GM21825 (cell line): ENCODE data around the gene TPCN2.

Source experiments
- ATAC-seq: cut with Tn5 transposase; IDR thresholded peaks from one replicate; pipeline ENCODE4 v1.9.1; 2021; ENCODE audit warnings: mild to moderate bottlenecking, moderate library complexity; ENCODE audit not compliant: unreplicated experiment

Gene TPCN2

GRCh38 chr11:69010361-69010891, 38.3 kb upstream of the TPCN2 start:
- no peak for ATAC-seq

- ATAC-seq = no peak
Measured at GRCh38 chr11:69010964-69011623, 37.6 kb upstream of the TPCN2 start.

- ATAC-seq = no peak
Measured at GRCh38 chr11:69011624-69012091, 37.1 kb upstream of the TPCN2 start.

GRCh38 chr11:69012092-69013008, 36.4 kb upstream of the TPCN2 start:
- ATAC-seq = no peak

GRCh38 chr11:69013009-69013951, 35.5 kb upstream of the TPCN2 start, which contains the start of gene MRGPRF:
TSS of gene MRGPRF (minus strand) at chr11:69013246. CDS start at chr11:69009901, 3,345 bp downstream.
- no peak for ATAC-seq

- no peak for ATAC-seq
Measured at GRCh38 chr11:69014084-69014851, 34.5 kb upstream of the TPCN2 start.

- ATAC-seq = no peak
Measured at GRCh38 chr11:69014898-69015549, 33.7 kb upstream of the TPCN2 start.

GRCh38 chr11:69017951-69018350, 30.8 kb upstream of the TPCN2 start:
- ATAC-seq = no peak

- ATAC-seq = no peak
Measured at GRCh38 chr11:69018924-69019323, 29.8 kb upstream of the TPCN2 start.

GRCh38 chr11:69022260-69022659, 26.5 kb upstream of the TPCN2 start:
- ATAC-seq = no peak

GRCh38 chr11:69024509-69024908, 24.2 kb upstream of the TPCN2 start:
- no peak for ATAC-seq

- no peak for ATAC-seq
Measured at GRCh38 chr11:69027704-69028372, 20.9 kb upstream of the TPCN2 start.

- no peak for ATAC-seq
Measured at GRCh38 chr11:69030301-69030700, 18.4 kb upstream of the TPCN2 start.

- ATAC-seq = no peak
Measured at GRCh38 chr11:69032833-69033232, 15.9 kb upstream of the TPCN2 start.

GRCh38 chr11:69033431-69033830, 15.3 kb upstream of the TPCN2 start:
- no peak for ATAC-seq

- no peak for ATAC-seq
Measured at GRCh38 chr11:69034123-69034867, 14.4 kb upstream of the TPCN2 start.

GRCh38 chr11:69035150-69035945, 13.4 kb upstream of the TPCN2 start:
- no peak for ATAC-seq
